HEK293 (cell line): ENCODE data around the gene CACNA2D1.

ENCODE experiments used
- CTCF ChIA-PET: fragments of 350-600 bp; formaldehyde crosslinking; extraction: SDS; loops from one replicate; lab custom pipeline; 2021; ENCODE audit warnings: antibody characterized with exemption; lab: Yijun Ruan, JAX
- POLR2A ChIA-PET: fragments of 300-600 bp; formaldehyde crosslinking; extraction: SDS; loops from one replicate; lab custom pipeline; 2020; ENCODE audit warnings: antibody characterized with exemption, inconsistent platforms; lab: Yijun Ruan, JAX
- H3K27ac ChIP-seq: fragments of 200-500 bp; sonication (Bioruptor generic); 2 replicates; pipeline ENCODE4 v1.5.1; 2014; ENCODE audit warnings: low read depth, low read length, control low read depth, inconsistent platforms; ENCODE audit errors: extremely low read depth
- H3K36me3 ChIP-seq, 2 experiments: fragments of 200-500 bp in 1 of 2; sonication (Bioruptor generic) in 1 of 2; 1 replicate in 1 of 2; 2 replicates in 1 of 2; pipeline ENCODE4 v1.5.1; 2014 to 2017; ENCODE audit warnings: inconsistent platforms in 2 of 2, low read length in 2 of 2; ENCODE audit not compliant: control insufficient read depth in 2 of 2, insufficient read depth in 1 of 2
- H3K4me1 ChIP-seq: fragments of 200-500 bp; sonication (Bioruptor generic); 2 replicates; pipeline ENCODE4 v1.5.1; 2014; ENCODE audit warnings: mild to moderate bottlenecking, low read length, inconsistent platforms; ENCODE audit not compliant: control insufficient read depth, insufficient read depth
- H3K4me3 ChIP-seq: 2 replicates; pipeline ENCODE4 v1.5.1; 2011; ENCODE audit warnings: low read depth, mild to moderate bottlenecking, control low read depth, low read length, moderate library complexity
- H3K9me3 ChIP-seq: fragments of 200-500 bp; sonication (Bioruptor generic); 2 replicates; pipeline ENCODE4 v1.5.1; 2014; ENCODE audit warnings: low read depth, low read length, inconsistent platforms; ENCODE audit not compliant: control insufficient read depth, insufficient read depth
- ATF2 ChIP-seq: fragments of 450-650 bp; formaldehyde crosslinking; IDR thresholded peaks from 2 replicates; pipeline ENCODE4 v1.5.1; 2016; ENCODE audit warnings: missing biosample characterization, missing genetic modification characterization, low read depth
- BCL6B ChIP-seq: fragments of 450-650 bp; formaldehyde crosslinking; IDR thresholded peaks from 2 replicates; pipeline ENCODE4 v1.5.1; 2017; ENCODE audit warnings: missing biosample characterization, missing genetic modification characterization
- EGR2 ChIP-seq: fragments of 450-650 bp; formaldehyde crosslinking; IDR thresholded peaks from 2 replicates; pipeline ENCODE4 v1.5.1; 2016; ENCODE audit warnings: low read depth, missing biosample characterization, missing genetic modification characterization
- FEZF1 ChIP-seq: fragments of 450-650 bp; formaldehyde crosslinking; IDR thresholded peaks from 2 replicates; pipeline ENCODE4 v1.5.1; 2016; ENCODE audit warnings: missing biosample characterization, missing genetic modification characterization
- GFI1B ChIP-seq: fragments of 450-650 bp; formaldehyde crosslinking; IDR thresholded peaks from 2 replicates; pipeline ENCODE4 v1.5.1; 2016; ENCODE audit warnings: missing biosample characterization, missing genetic modification characterization
- HOXC10 ChIP-seq: sonication (generic); formaldehyde crosslinking; IDR thresholded peaks from 2 replicates; pipeline ENCODE4 v1.8.1; 2023; ENCODE audit warnings: mild to moderate bottlenecking, missing genetic modification reagents
- KLF10 ChIP-seq: fragments of 450-650 bp; IDR thresholded peaks from 2 replicates; pipeline ENCODE4 v1.5.1; 2018; ENCODE audit warnings: missing biosample characterization, mild to moderate bottlenecking, missing genetic modification characterization
- MYNN ChIP-seq: fragments of 450-650 bp; formaldehyde crosslinking; IDR thresholded peaks from 2 replicates; pipeline ENCODE4 v1.5.1; 2016; ENCODE audit warnings: missing biosample characterization, missing genetic modification characterization, borderline replicate concordance
- MZF1 ChIP-seq: fragments of 450-650 bp; formaldehyde crosslinking; IDR thresholded peaks from 2 replicates; pipeline ENCODE4 v1.5.1; 2017; ENCODE audit warnings: missing biosample characterization, missing genetic modification characterization, borderline replicate concordance
- OSR2 ChIP-seq: fragments of 450-650 bp; formaldehyde crosslinking; IDR thresholded peaks from 2 replicates; pipeline ENCODE4 v1.5.1; 2016; ENCODE audit warnings: missing biosample characterization, missing genetic modification characterization
- PRDM1 ChIP-seq: fragments of 450-650 bp; formaldehyde crosslinking; IDR thresholded peaks from 2 replicates; pipeline ENCODE4; 2016; ENCODE audit warnings: missing biosample characterization, missing genetic modification characterization
- RBAK ChIP-seq: fragments of 450-650 bp; formaldehyde crosslinking; IDR thresholded peaks from 2 replicates; pipeline ENCODE4 v1.5.1; 2016; ENCODE audit warnings: missing biosample characterization, missing genetic modification characterization
- REPIN1 ChIP-seq: fragments of 450-650 bp; formaldehyde crosslinking; IDR thresholded peaks from 2 replicates; pipeline ENCODE4 v1.5.1; 2017; ENCODE audit warnings: missing biosample characterization, missing genetic modification characterization, low read depth
- SALL2 ChIP-seq: fragments of 450-650 bp; formaldehyde crosslinking; IDR thresholded peaks from 2 replicates; pipeline ENCODE4 v1.5.0; 2017; ENCODE audit warnings: missing biosample characterization, mild to moderate bottlenecking, missing genetic modification characterization, borderline replicate concordance
- TRIM28 ChIP-seq: IDR thresholded peaks from 2 replicates; pipeline ENCODE4 v1.6.1; 2011; ENCODE audit warnings: low read length, control low read depth, borderline replicate concordance
- ZBTB20 ChIP-seq: fragments of 450-650 bp; formaldehyde crosslinking; IDR thresholded peaks from 2 replicates; pipeline ENCODE4 v1.5.1; 2016; ENCODE audit warnings: missing biosample characterization, missing genetic modification characterization
- ZIC2 ChIP-seq: fragments of 450-650 bp; formaldehyde crosslinking; IDR thresholded peaks from 2 replicates; pipeline ENCODE4 v1.5.1; 2016; ENCODE audit warnings: missing biosample characterization, missing genetic modification characterization
- ZNF174 ChIP-seq: fragments of 450-650 bp; formaldehyde crosslinking; IDR thresholded peaks from 2 replicates; pipeline ENCODE4 v1.5.0; 2017; ENCODE audit warnings: missing biosample characterization, mild to moderate bottlenecking, missing genetic modification characterization
- ZNF184 ChIP-seq: fragments of 450-650 bp; IDR thresholded peaks from 2 replicates; pipeline ENCODE4 v1.5.1; 2018; ENCODE audit warnings: missing biosample characterization, mild to moderate bottlenecking, missing genetic modification characterization
- ZNF202 ChIP-seq: fragments of 450-650 bp; formaldehyde crosslinking; IDR thresholded peaks from 2 replicates; pipeline ENCODE4 v1.5.1; 2016; ENCODE audit warnings: missing biosample characterization, missing genetic modification characterization, borderline replicate concordance
- ZNF274 ChIP-seq, 2 experiments: fragments of 200-500 bp in 1 of 2; fragments of 450-650 bp in 1 of 2; sonication (Bioruptor generic) in 1 of 2; formaldehyde crosslinking in 1 of 2; IDR thresholded peaks; 2 replicates each; pipeline versions ENCODE4 v1.5.1 to v1.6.1; 2014 to 2016; ENCODE audit warnings: borderline replicate concordance in 1 of 2, inconsistent platforms in 1 of 2, low read length in 1 of 2, missing biosample characterization in 1 of 2, missing genetic modification characterization in 1 of 2
- ZNF335 ChIP-seq: fragments of 450-650 bp; formaldehyde crosslinking; conservative IDR thresholded peaks from 2 replicates; pipeline ENCODE4 v1.5.1; 2016; ENCODE audit warnings: missing biosample characterization, missing genetic modification characterization
- ZNF391 ChIP-seq: fragments of 450-650 bp; formaldehyde crosslinking; IDR thresholded peaks from 2 replicates; pipeline ENCODE4 v1.5.1; 2016; ENCODE audit warnings: low read depth, missing biosample characterization, missing genetic modification characterization, borderline replicate concordance
- ZNF600 ChIP-seq: fragments of 450-650 bp; formaldehyde crosslinking; IDR thresholded peaks from 2 replicates; pipeline ENCODE4 v1.5.1; 2016; ENCODE audit warnings: missing biosample characterization, missing genetic modification characterization
- ZNF664 ChIP-seq: fragments of 450-650 bp; formaldehyde crosslinking; IDR thresholded peaks from 2 replicates; pipeline ENCODE4 v1.5.1; 2016; ENCODE audit warnings: missing biosample characterization, missing genetic modification characterization
- ZNF747 ChIP-seq: fragments of 450-650 bp; formaldehyde crosslinking; IDR thresholded peaks from 2 replicates; pipeline ENCODE4 v1.5.1; 2016; ENCODE audit warnings: missing biosample characterization, missing genetic modification characterization
- ZNF837 ChIP-seq: fragments of 450-650 bp; formaldehyde crosslinking; IDR thresholded peaks from 2 replicates; pipeline ENCODE4 v1.5.1; 2016; ENCODE audit warnings: missing biosample characterization, missing genetic modification characterization
- ZNF843 ChIP-seq: fragments of 450-650 bp; formaldehyde crosslinking; IDR thresholded peaks from 2 replicates; pipeline ENCODE4 v1.5.1; 2016; ENCODE audit warnings: missing biosample characterization, missing genetic modification characterization
- ZSCAN23 ChIP-seq: fragments of 450-650 bp; formaldehyde crosslinking; IDR thresholded peaks from 2 replicates; pipeline ENCODE4 v1.5.1; 2016; ENCODE audit warnings: missing biosample characterization, missing genetic modification characterization
- ZSCAN4 ChIP-seq: fragments of 450-650 bp; formaldehyde crosslinking; IDR thresholded peaks from 2 replicates; pipeline ENCODE4 v1.5.1; 2017; ENCODE audit warnings: missing biosample characterization, missing genetic modification characterization
- ZXDB ChIP-seq: fragments of 450-650 bp; formaldehyde crosslinking; IDR thresholded peaks from 2 replicates; pipeline ENCODE4 v1.5.1; 2016; ENCODE audit warnings: missing biosample characterization, missing genetic modification characterization

Gene CACNA2D1

GRCh38 chr7:82050792-82051191, 392.8 kb downstream of the CACNA2D1 start:
- Histone ChIP-seq H3K4me1 (peaks cover 31% of the 10 kb centered on the region), H3K36me3 (no peaks in the 10 kb centered on the region), H3K27ac (peak overlapping the region; percentile 59)
- CTCF ChIA-PET: interaction anchor here (1.5 kb wide), 1 partner anchor 679 kb away, joined by 4 read pairs; no protein-coding TSS in a partner anchor
- TF ChIP-seq ZSCAN4 (tag by site-specific recombination): no peak
- no peak for TF ChIP-seq ZNF184 (tag by site-specific recombination)
- peak; percentile 42; the same call in 1 of the 2 replicates for TF ChIP-seq FEZF1 (tag by site-specific recombination)
- TF ChIP-seq ZNF747 (tag by site-specific recombination): no peak
- no peak; the same call in 1 of the 2 replicates for TF ChIP-seq TRIM28
- TF ChIP-seq ZNF600 (tag by site-specific recombination): peak; percentile 63; the same call in 1 of the 2 replicates
- no peak for TF ChIP-seq ZNF335 (tag by site-specific recombination)
- no peak for TF ChIP-seq PRDM1 (tag by site-specific recombination)
- TF ChIP-seq ZNF664 (tag by site-specific recombination): no peak
- no peak for TF ChIP-seq REPIN1 (tag by site-specific recombination)
- no peak for TF ChIP-seq ZNF837 (tag by site-specific recombination)
- TF ChIP-seq ATF2 (tag by site-specific recombination): no peak
- TF ChIP-seq ZIC2 (tag by site-specific recombination): no peak
- no peak for TF ChIP-seq ZBTB20 (tag by site-specific recombination)
- no peak for TF ChIP-seq ZNF174 (tag by site-specific recombination)
- TF ChIP-seq BCL6B (tag by site-specific recombination): no peak
- no peak for TF ChIP-seq ZNF391 (tag by site-specific recombination)
- TF ChIP-seq OSR2: peak; percentile 51
- no peak for TF ChIP-seq HOXC10 (CRISPR knock-in tag)
- TF ChIP-seq RBAK: no peak
- TF ChIP-seq MYNN (tag by site-specific recombination): no peak
- TF ChIP-seq ZNF274 (IDR thresholded peaks at IDR 0.05; ENCODE audit: low read length): no peak
- TF ChIP-seq ZNF274 (tag by site-specific recombination; IDR thresholded peaks at IDR 0.05; ENCODE audit: borderline replicate concordance): no peak
- TF ChIP-seq, all 188 proteins: peak for 3
- no peak overlapping the region for H3K4me3 ChIP-seq
- POLR2A ChIA-PET: no interaction called here
- no peaks in the 10 kb centered on the region for H3K9me3 ChIP-seq

GRCh38 chr7:82049891-82050533, 393.6 kb downstream of the CACNA2D1 start:
- no peak overlapping the region for H3K4me3 ChIP-seq
- TF ChIP-seq BCL6B (tag by site-specific recombination) (no peak), ZNF843 (peak; percentile 53; the same call in 1 of the 2 replicates), ZNF202 (tag by site-specific recombination) (no peak), KLF10 (no peak), SALL2 (tag by site-specific recombination) (no peak), EGR2 (no peak), ZXDB (peak; percentile 30; the same call in 1 of the 2 replicates), GFI1B (tag by site-specific recombination) (0 out of 2 replicates have a peak, but pooled peaks have one; percentile 36), MZF1 (no peak), ZSCAN23 (no peak)

More at GRCh38 chr7:82049891-82050533, 393.6 kb downstream of the CACNA2D1 start:
- H3K4me1 ChIP-seq: peaks cover 31% of the 10 kb centered on the region
- no peaks in the 10 kb centered on the region for H3K36me3 ChIP-seq
- peak overlapping the region; percentile 45; the same call in 1 of the 2 replicates for H3K27ac ChIP-seq
- CTCF ChIA-PET: interaction anchor here (0.6 kb wide), 1 partner anchor 25 kb away, joined by 3 read pairs; no protein-coding TSS in a partner anchor
- POLR2A ChIA-PET: no interaction called here
- H3K9me3 ChIP-seq: no peaks in the 10 kb centered on the region
